T-helper 2 cell (primary cell): ENCODE results near the gene KCNK4.
A peak's percentile ranks its signal among the peaks of the same experiment; 100 is the strongest.
"Not testable (repeated sequence)": the region's sequence is repeated elsewhere in the genome, so short reads cannot be mapped to it uniquely, and the experiment has no call there.

Source experiments
- DNase-seq, 5 experiments: peaks; one replicate each; pipeline versions ENCODE4 v3.0.0 to v3.0.0-alpha.2; 2012 to 2022

Gene KCNK4

GRCh38 chr11:64292460-64293254 is 1.6 kb downstream of the KCNK4 start:
- no peak for DNase-seq

- DNase-seq, result no peak
These were observed 3.7 kb downstream of the KCNK4 start for GRCh38 chr11:64294774-64295173.

GRCh38 chr11:64295760-64296159 is 4.7 kb downstream of the KCNK4 start:
- no peak for DNase-seq

GRCh38 chr11:64296236-64296635 is 5.1 kb downstream of the KCNK4 start:
- DNase-seq, result no peak

GRCh38 chr11:64296830-64297698 is 6.0 kb downstream of the KCNK4 start:
- DNase-seq, result no peak

- DNase-seq, result no peak
These were observed 6.7 kb downstream of the KCNK4 start for GRCh38 chr11:64297699-64298358.

GRCh38 chr11:64298966-64299846 is 8.1 kb downstream of the KCNK4 start:
- DNase-seq, result no peak

- DNase-seq, result no peak
These were observed 8.9 kb downstream of the KCNK4 start, which contains the start of gene CATSPERZ for GRCh38 chr11:64299847-64300648. Gene CATSPERZ, plus strand, starts transcription at chr11:64300358. Its CDS starts 53 bp downstream, at chr11:64300411.

- DNase-seq, result no peak
These were observed 12.3 kb downstream of the KCNK4 start for GRCh38 chr11:64303109-64304031.

GRCh38 chr11:64304032-64304315 is 12.9 kb downstream of the KCNK4 start:
- no peak for DNase-seq

- peak; percentile 84 to 94 (median 88) for DNase-seq
These were observed 13.4 kb downstream of the KCNK4 start for GRCh38 chr11:64304316-64305072.

GRCh38 chr11:64305075-64305690 is 14.1 kb downstream of the KCNK4 start, which contains the start of gene ESRRA:
Gene ESRRA, plus strand, starts transcription at chr11:64305524. Its CDS starts 1,656 bp downstream, at chr11:64307180.
- peak; percentile 99 to 100 (median 99) for DNase-seq

GRCh38 chr11:64305691-64306562 is 14.8 kb downstream of the KCNK4 start:
- peak; percentile 45 to 79 (median 60) for DNase-seq

GRCh38 chr11:64306563-64306875 is 15.4 kb downstream of the KCNK4 start:
- no peak for DNase-seq

GRCh38 chr11:64306876-64307622 is 15.9 kb downstream of the KCNK4 start:
- no peak for DNase-seq

GRCh38 chr11:64307795-64308194 is 16.7 kb downstream of the KCNK4 start:
- not testable (repeated sequence) for DNase-seq

- no peak for DNase-seq
These were observed 21.8 kb downstream of the KCNK4 start for GRCh38 chr11:64312947-64313346.
